Right atrium auricular region (tissue), 2 donors: ENCODE data around the gene C14orf180. TPM values are rescaled to one million over a fixed set of nuclear protein-coding genes. Genes with fewer than 3 reads are reported as not detected.

Experiments used
- DNase-seq: peaks from one replicate; pipeline ENCODE4 v3.0.0-alpha.2; 2019; ENCODE audit warnings: low spot score
- H3K27ac ChIP-seq, 2 donors: fragments of 200-600 bp; sonication (generic); 1 replicate in 1 of 2; 2 replicates in 1 of 2; pipeline ENCODE4 v1.5.1; 2016 to 2019
- H3K27me3 ChIP-seq, 2 donors: fragments of 200-600 bp; sonication (generic); one replicate each; pipeline versions ENCODE4 v1.5.1 to v1.6.0; 2017 to 2019
- H3K36me3 ChIP-seq: fragments of 200-600 bp; sonication (generic); one replicate; pipeline ENCODE4 v1.5.1; 2016
- H3K4me1 ChIP-seq, 2 donors: fragments of 200-600 bp; sonication (generic); one replicate each; pipeline versions ENCODE4 v1.5.1 to v1.6.0; 2017 to 2019
- H3K4me3 ChIP-seq, 2 donors: fragments of 200-600 bp; sonication (generic); 1 replicate in 1 of 2; 2 replicates in 1 of 2; pipeline ENCODE4 v1.5.1; 2017 to 2019; ENCODE audit warnings: mild to moderate bottlenecking in 1 of 2, moderate library complexity in 1 of 2
- H3K9me3 ChIP-seq, 2 donors: fragments of 200-600 bp; sonication (generic); one replicate each; pipeline ENCODE4 v1.5.1; 2019
- total RNA-seq, 2 donors: library from RNA; depleted of rRNA; stranded (reverse); fragments of >200 nt; gene quantifications; one replicate each; pipeline ENCODE4 v1.1.0, GENCODE V29; 2016
- TF ChIP-seq, protein P1 (sequence below), 2 donors: fragments of 200-600 bp; sonication (generic); IDR thresholded peaks; one replicate each; pipeline ENCODE4 v1.5.1; 2019; ENCODE audit warnings: antibody characterized with exemption in 2 of 2

The C14orf180 gene
- total RNA-seq, 2 donors from 2014 or later: 59.5 to 135 TPM

DNA sequence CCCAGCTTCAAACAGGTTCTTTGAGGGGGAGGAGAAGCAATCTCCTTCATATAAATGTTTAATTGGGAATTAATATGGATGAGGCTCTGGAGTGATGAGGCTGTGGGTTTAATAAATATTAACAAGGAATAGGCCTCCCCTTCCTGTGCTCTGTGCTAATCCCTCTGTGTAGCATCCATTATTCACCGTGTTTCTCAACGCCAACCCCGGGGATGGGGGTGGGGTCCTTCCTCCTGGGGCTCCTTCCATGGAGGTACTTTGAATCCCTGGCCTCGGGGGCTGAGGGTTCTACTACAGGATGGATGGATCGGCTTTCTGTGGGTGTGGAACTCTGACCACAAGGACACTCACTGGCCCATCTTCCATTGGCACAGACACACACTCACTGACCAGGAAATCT, 59.9 kb downstream of the C14orf180 start:
- H3K27me3 ChIP-seq: no peaks in the 10 kb centered on the region
- TF ChIP-seq, protein P1, sequence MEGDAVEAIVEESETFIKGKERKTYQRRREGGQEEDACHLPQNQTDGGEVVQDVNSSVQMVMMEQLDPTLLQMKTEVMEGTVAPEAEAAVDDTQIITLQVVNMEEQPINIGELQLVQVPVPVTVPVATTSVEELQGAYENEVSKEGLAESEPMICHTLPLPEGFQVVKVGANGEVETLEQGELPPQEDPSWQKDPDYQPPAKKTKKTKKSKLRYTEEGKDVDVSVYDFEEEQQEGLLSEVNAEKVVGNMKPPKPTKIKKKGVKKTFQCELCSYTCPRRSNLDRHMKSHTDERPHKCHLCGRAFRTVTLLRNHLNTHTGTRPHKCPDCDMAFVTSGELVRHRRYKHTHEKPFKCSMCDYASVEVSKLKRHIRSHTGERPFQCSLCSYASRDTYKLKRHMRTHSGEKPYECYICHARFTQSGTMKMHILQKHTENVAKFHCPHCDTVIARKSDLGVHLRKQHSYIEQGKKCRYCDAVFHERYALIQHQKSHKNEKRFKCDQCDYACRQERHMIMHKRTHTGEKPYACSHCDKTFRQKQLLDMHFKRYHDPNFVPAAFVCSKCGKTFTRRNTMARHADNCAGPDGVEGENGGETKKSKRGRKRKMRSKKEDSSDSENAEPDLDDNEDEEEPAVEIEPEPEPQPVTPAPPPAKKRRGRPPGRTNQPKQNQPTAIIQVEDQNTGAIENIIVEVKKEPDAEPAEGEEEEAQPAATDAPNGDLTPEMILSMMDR (IDR thresholded peaks at IDR 0.05): no peak

More for the DNA sequence above, 59.9 kb downstream of the C14orf180 start:
- Histone ChIP-seq H3K9me3 (no peaks in the 10 kb centered on the region), H3K36me3 (no peaks in the 10 kb centered on the region), H3K4me3 (no peak overlapping the region), H3K27ac (no peak overlapping the region), H3K4me1 (peaks cover 0 to 6% of the 10 kb centered on the region in 2 donors)
- no peak for DNase-seq

Other genes starting within 250 kb of the C14orf180 start
- 1 to 10 TPM in 1 of 2 donors, under 1 TPM in 1; 0.52 to 2.2 TPM for gene TMEM179, start 25.0 kb downstream of the C14orf180 start, total RNA-seq
- gene INF2, start 109.9 kb downstream of the C14orf180 start, total RNA-seq: 10 to 100 TPM; 21.9 to 43.5 TPM
- gene ADSS1, start 144.5 kb downstream of the C14orf180 start, total RNA-seq: 100 to 1,000 TPM; 113 to 158 TPM
- 100 to 1,000 TPM; 137 to 238 TPM for gene SIVA1, start 173.4 kb downstream of the C14orf180 start, total RNA-seq
- 10 to 100 TPM; 77.7 to 93.8 TPM for gene AKT1, start 216.0 kb downstream of the C14orf180 start, total RNA-seq
- 1 to 10 TPM; 8.5 to 9.0 TPM for gene ZBTB42, start 221.3 kb downstream of the C14orf180 start, total RNA-seq